Measurements from ENCODE around the gene LARGE1.

Gene LARGE1

DNA sequence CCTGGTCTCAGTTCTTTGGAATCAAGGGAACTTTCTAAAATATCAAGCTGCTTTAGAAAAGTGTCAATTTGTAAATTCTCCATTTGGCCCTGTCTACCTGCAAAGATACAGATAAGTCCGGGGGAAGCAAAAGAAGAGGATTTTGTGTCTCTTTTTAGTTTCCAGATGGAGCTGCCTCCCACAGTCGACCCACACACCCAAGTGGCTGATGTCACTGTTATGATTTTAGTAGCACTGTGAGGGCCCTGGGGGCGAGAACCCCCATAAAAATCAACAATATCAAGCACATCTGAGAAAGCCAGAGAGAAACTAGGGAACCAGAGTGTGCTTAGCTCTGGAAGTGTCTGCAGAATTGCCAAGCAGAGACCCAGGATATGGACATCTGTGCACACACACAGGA is 212.7 kb downstream of the LARGE1 start:
- in situ Hi-C loops (cut with MboI; ENCODE audit: low sequenced_read_pairs), result no loop called here
- H3K27me3 ChIP-seq (ENCODE audit: low read depth), result no peaks in the 10 kb centered on the region

DNA sequence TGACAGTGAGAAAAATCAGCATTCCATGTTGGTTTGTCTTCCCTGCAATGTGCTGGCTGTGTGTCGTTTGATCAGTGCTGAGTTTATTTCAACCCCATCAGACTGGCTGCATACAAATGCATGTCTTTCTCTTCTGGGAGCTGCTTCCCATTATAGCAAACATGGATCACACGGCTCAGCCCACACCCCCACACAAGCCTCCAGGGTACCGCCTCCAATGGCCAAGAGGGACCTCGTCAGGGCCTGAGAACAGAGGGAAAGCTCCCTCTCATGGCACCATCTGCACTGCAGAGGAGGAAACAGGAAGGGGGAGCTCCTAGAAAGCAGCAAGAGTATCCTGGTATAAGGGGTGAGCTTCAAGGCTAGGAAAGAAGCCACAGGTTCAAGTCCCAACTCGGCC is 214.2 kb downstream of the LARGE1 start:
- Histone ChIP-seq H3K9me3 (no peaks in the 10 kb centered on the region), H3K36me3 (replicated peaks) (no peaks in the 10 kb centered on the region), H3K27me3 (ENCODE audit: low read depth) (no peaks in the 10 kb centered on the region), H3K4me3 (no peak overlapping the region), H3K4me1 (peaks cover 10% of the 10 kb centered on the region)
- in situ Hi-C loops (cut with MboI; ENCODE audit: low sequenced_read_pairs), result no loop called here
- no peak for DNase-seq (ENCODE audit: low spot score in 2 of 2)

More for the DNA sequence above, 212.7 kb downstream of the LARGE1 start:
- Histone ChIP-seq H3K36me3 (replicated peaks) (no peaks in the 10 kb centered on the region), H3K4me3 (no peak overlapping the region), H3K4me1 (peaks cover 10% of the 10 kb centered on the region), H3K9me3 (no peaks in the 10 kb centered on the region)
- no peak for DNase-seq (ENCODE audit: low spot score in 2 of 2)

DNA sequence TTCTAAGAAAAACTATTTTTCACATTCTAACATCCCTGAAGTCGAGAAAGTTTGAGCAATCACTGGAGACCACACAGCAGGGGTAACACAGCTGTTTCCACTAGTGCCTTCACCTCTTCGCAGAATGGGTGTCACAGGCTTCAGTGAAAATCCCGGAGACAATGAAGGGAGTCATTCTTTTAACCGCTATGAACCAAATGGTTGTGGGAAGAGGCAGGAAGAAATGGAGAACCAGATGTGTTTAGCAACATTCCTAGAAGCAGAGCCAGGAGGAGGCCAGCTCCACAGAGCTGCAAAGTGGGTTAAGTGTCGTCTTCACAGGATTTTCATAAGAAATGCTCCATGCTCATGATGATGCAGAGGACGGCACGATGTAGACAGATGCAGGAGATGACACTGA is 221.1 kb downstream of the LARGE1 start:
- DNase-seq (ENCODE audit: low spot score in 2 of 2), result no peak
- Histone ChIP-seq H3K4me1 (peaks cover 7% of the 10 kb centered on the region), H3K4me3 (no peak overlapping the region), H3K36me3 (replicated peaks) (no peaks in the 10 kb centered on the region), H3K9me3 (no peaks in the 10 kb centered on the region), H3K27me3 (ENCODE audit: low read depth) (no peaks in the 10 kb centered on the region)
- in situ Hi-C loops (cut with MboI; ENCODE audit: low sequenced_read_pairs), result no loop called here

DNA sequence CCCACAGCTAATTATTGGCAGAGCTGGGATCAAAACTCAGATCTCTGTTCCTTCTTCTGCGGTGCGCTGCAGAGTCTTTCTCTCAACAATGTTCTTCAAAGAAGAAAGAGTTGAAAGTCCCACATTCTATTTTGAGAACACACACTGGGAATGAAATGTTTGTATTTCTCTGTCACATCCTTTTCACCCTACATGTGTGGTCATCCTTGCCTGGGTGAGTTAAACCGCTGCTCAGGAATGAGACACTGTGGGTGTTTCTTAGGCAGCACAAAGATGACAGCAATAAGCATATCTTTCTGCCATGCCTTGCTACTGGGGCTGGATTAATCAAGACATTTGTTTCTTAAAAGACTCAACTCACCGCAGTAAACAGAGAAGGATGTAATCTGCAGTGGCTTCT is 222.6 kb downstream of the LARGE1 start:
- Histone ChIP-seq H3K4me1 (peaks cover 7% of the 10 kb centered on the region), H3K9me3 (no peaks in the 10 kb centered on the region), H3K27me3 (ENCODE audit: low read depth) (no peaks in the 10 kb centered on the region), H3K4me3 (no peak overlapping the region), H3K36me3 (replicated peaks) (no peaks in the 10 kb centered on the region)
- DNase-seq (ENCODE audit: low spot score in 2 of 2), result no peak
- in situ Hi-C loops (cut with MboI; ENCODE audit: low sequenced_read_pairs), result no loop called here

DNA sequence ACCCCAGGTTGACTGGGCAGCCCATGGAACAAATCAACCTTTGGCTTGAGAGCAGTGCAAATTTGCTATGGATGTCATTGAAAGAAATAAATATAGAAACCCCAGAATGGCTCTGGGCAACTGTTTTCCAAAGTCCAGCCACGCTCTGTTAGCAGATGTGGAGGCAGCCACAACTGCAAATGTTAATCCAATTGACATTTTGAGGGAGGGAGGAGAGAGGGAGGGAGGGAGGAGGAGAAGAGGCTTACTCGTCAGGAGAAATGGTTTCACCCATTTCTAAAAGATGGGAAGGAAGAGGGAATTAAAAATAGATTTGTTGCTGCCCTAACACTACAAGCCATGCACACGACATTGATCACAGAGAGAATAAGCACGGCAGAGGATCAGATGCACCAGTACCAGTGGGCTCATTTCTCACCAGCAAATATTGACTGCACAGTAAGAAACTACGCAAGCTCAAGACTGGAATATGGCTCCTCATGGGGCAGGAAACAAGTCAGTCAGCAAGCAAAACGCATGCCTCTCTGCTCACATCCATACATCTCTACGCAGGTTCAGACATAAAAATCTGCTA is 229.1 kb downstream of the LARGE1 start:
- H3K36me3 ChIP-seq (replicated peaks), result no peaks in the 10 kb centered on the region
- DNase-seq (ENCODE audit: low spot score in 2 of 2), result no peak
- no peaks in the 10 kb centered on the region for H3K4me1 ChIP-seq
- no peaks in the 10 kb centered on the region for H3K27me3 ChIP-seq (ENCODE audit: low read depth)
- no peaks in the 10 kb centered on the region for H3K9me3 ChIP-seq
- H3K4me3 ChIP-seq, result no peak overlapping the region
- in situ Hi-C loops (cut with MboI; ENCODE audit: low sequenced_read_pairs), result no loop called here

DNA sequence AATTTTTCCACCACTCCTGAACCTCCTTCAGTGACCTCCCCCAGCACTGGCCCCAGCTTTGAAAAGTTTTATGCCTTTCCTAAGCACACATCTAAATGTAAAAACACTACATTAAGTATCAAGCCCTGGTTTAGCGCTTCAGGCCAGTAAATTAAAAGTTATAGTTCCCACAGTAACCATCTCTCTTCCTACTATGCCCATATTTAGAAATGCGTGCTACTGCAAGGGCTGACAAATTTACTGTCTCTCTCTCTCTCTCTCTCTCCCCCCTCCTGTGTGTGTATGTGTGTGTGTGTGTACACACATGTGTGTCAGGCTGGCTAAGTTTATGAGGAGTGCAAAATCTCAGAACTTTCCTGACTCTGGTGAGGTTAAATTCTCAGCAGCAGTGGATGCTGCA is 231.4 kb downstream of the LARGE1 start:
- in situ Hi-C loops (cut with MboI; ENCODE audit: low sequenced_read_pairs), result no loop called here
- Histone ChIP-seq H3K4me1 (no peaks in the 10 kb centered on the region), H3K9me3 (no peaks in the 10 kb centered on the region), H3K4me3 (no peak overlapping the region), H3K36me3 (replicated peaks) (no peaks in the 10 kb centered on the region), H3K27me3 (ENCODE audit: low read depth) (no peaks in the 10 kb centered on the region)
- DNase-seq (ENCODE audit: low spot score in 2 of 2), result no peak

DNA sequence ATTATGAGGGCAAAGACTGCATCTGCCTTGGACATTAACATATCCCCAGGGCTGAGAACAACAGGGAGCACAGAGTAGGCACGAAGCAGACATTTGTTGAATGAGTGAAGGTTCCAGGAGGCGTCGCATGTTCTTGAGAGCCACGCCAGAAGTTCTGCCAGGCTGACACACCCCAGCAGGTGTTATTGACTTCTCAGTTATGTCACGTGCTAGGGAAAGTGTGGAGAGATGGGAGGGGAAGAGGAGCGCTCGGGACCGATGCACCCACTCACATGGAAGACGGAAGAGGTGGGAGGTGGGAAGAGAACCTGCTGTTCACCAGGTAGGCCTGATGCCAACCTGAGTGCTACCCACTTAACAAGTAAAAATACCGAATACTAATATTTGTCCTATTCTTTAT is 232.8 kb downstream of the LARGE1 start:
- in situ Hi-C loops (cut with MboI; ENCODE audit: low sequenced_read_pairs), result no loop called here
- no peaks in the 10 kb centered on the region for H3K9me3 ChIP-seq
- no peaks in the 10 kb centered on the region for H3K4me1 ChIP-seq
- no peaks in the 10 kb centered on the region for H3K27me3 ChIP-seq (ENCODE audit: low read depth)
- H3K36me3 ChIP-seq (replicated peaks), result no peaks in the 10 kb centered on the region
- no peak overlapping the region for H3K4me3 ChIP-seq
- DNase-seq (ENCODE audit: low spot score in 2 of 2), result no peak

DNA sequence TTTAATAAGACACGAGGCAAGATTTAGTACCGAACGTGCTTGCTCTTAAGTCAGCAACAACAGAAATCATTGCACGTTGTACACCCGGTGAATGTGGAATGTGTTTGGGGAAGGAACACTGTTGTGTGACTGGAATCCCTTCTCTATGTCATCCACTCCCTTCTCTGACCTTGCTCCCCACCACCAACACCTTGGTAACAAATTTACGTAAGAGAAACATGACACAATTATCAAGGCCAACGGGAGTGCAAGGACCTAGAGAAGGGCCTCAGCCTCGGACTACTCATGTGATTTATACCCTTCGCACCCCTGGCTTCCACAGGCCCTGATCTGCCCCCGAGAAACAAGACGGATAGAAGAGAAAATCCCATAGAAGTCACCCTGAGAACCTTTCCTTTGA is 236.2 kb downstream of the LARGE1 start:
- Histone ChIP-seq H3K4me1 (no peaks in the 10 kb centered on the region), H3K36me3 (replicated peaks) (no peaks in the 10 kb centered on the region), H3K9me3 (no peaks in the 10 kb centered on the region), H3K4me3 (no peak overlapping the region), H3K27me3 (ENCODE audit: low read depth) (no peaks in the 10 kb centered on the region)
- in situ Hi-C loops (cut with MboI; ENCODE audit: low sequenced_read_pairs), result no loop called here
- no peak for DNase-seq (ENCODE audit: low spot score in 2 of 2)

DNA sequence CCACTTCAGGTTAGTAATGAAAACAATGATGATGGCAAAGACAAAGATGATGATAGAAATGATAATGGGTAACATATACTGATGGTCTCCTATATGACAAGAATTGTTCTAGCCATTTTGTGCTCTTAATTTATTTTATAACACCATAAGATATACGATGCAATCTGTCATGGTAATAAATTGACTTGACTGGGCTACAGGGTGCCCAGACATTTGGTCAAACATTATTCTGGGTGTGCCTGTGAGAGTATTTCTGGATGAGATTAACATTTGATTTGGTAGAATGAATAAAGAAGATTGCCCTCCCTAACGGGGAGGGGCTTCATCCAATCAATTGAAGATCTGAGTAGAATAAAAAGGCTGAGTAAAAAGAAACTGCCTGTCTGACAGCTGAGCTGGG is 237.3 kb downstream of the LARGE1 start:
- H3K36me3 ChIP-seq (replicated peaks), result no peaks in the 10 kb centered on the region
- DNase-seq (ENCODE audit: low spot score in 2 of 2), result no peak
- H3K9me3 ChIP-seq, result no peaks in the 10 kb centered on the region
- in situ Hi-C loops (cut with MboI; ENCODE audit: low sequenced_read_pairs), result no loop called here
- H3K4me1 ChIP-seq, result no peaks in the 10 kb centered on the region
- H3K27me3 ChIP-seq (ENCODE audit: low read depth), result no peaks in the 10 kb centered on the region
- no peak overlapping the region for H3K4me3 ChIP-seq

DNA sequence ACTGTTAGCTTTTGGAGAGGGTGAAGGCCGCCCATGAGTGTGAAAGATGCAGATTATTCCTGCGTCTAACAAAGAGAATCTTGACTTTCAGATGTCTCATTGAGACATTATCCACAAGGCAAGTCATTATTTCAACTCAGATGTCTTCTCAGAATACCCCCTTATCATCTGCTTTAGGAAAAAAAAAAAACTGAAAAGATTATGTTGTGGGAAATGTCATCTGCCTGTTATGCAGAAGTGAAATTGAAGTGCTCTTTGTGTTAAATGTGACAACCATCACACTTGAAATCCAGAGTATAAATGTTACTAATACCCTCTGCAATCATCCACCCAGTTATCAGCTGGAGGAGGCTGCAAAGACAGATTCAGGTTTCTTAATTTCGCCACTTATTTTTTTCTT is 239.6 kb downstream of the LARGE1 start:
- H3K27me3 ChIP-seq (ENCODE audit: low read depth), result no peaks in the 10 kb centered on the region
- H3K4me1 ChIP-seq, result no peaks in the 10 kb centered on the region
- DNase-seq (ENCODE audit: low spot score in 2 of 2), result no peak
- no peak overlapping the region for H3K4me3 ChIP-seq
- in situ Hi-C loops (cut with MboI; ENCODE audit: low sequenced_read_pairs), result no loop called here
- H3K9me3 ChIP-seq, result no peaks in the 10 kb centered on the region
- no peaks in the 10 kb centered on the region for H3K36me3 ChIP-seq (replicated peaks)

DNA sequence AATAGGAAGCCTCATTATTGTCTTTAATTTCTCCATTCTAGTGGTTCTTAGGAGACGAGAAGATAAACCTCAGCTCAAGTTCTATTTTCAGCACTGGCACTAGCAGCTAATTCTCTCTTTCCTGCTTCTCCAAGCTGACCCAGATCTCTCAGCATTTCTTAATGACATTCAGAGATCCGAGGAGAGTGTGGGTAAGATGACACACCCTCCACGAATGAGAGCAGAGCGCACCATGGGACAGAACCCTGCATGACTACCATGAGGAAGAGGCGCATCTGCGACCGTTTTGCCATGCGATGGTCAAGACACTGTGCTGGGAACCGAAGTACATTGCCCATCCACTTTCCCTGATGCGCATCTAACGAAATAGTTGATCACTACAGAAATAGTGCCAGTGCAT is 241.8 kb downstream of the LARGE1 start:
- Histone ChIP-seq H3K4me3 (no peak overlapping the region), H3K36me3 (replicated peaks) (no peaks in the 10 kb centered on the region), H3K4me1 (no peaks in the 10 kb centered on the region), H3K27me3 (ENCODE audit: low read depth) (no peaks in the 10 kb centered on the region), H3K9me3 (no peaks in the 10 kb centered on the region)
- DNase-seq (ENCODE audit: low spot score in 2 of 2), result no peak
- in situ Hi-C loops (cut with MboI; ENCODE audit: low sequenced_read_pairs), result no loop called here

DNA sequence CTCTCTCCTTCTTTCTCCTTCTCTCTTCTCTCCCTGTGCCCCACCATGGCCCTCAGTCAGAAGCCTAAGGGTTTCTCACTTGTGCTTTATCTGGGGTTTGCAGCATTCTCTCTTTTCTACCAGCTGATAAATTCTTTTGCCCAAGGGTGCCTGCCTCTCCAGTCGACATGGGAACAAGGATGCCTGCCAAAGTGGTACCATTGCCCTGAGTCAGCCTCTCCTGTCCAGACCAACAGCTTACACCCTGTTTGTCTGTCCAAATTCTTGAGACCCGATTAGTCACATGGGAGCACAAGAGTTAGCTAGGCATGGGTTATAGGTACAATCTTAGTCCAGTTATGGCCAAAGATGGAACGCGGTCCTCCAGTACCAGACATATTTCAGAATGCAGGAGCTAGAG is 242.7 kb downstream of the LARGE1 start:
- H3K27me3 ChIP-seq (ENCODE audit: low read depth), result no peaks in the 10 kb centered on the region
- H3K4me1 ChIP-seq, result no peaks in the 10 kb centered on the region
- H3K36me3 ChIP-seq (replicated peaks), result no peaks in the 10 kb centered on the region
- H3K9me3 ChIP-seq, result no peaks in the 10 kb centered on the region
- DNase-seq (ENCODE audit: low spot score in 2 of 2), result no peak
- H3K4me3 ChIP-seq, result no peak overlapping the region
- in situ Hi-C loops (cut with MboI; ENCODE audit: low sequenced_read_pairs), result no loop called here

DNA sequence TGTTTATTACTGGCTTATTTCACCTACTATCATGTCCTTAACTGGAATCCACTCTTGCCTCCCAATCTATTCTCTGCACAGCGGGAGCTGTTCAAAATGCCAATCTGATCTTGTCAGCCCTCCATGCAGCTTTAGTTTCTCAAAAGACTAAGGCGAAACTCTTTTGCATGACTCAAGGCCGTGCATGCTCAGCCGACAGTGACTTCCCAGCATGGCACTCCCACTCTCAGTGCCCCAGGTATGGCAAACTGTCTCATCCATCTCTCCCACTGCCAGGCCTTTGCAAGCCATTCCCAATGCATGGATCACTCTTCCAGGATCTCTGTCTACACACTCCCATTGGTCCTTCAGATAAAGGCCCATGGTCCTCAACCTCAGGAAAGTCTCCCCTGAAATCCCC is 245.9 kb downstream of the LARGE1 start:
- H3K27me3 ChIP-seq (ENCODE audit: low read depth), result no peaks in the 10 kb centered on the region
- H3K9me3 ChIP-seq, result no peaks in the 10 kb centered on the region
- H3K36me3 ChIP-seq (replicated peaks), result no peaks in the 10 kb centered on the region
- no peaks in the 10 kb centered on the region for H3K4me1 ChIP-seq
- no peak for DNase-seq (ENCODE audit: low spot score in 2 of 2)
- in situ Hi-C loops (cut with MboI; ENCODE audit: low sequenced_read_pairs), result no loop called here
- no peak overlapping the region for H3K4me3 ChIP-seq

DNA sequence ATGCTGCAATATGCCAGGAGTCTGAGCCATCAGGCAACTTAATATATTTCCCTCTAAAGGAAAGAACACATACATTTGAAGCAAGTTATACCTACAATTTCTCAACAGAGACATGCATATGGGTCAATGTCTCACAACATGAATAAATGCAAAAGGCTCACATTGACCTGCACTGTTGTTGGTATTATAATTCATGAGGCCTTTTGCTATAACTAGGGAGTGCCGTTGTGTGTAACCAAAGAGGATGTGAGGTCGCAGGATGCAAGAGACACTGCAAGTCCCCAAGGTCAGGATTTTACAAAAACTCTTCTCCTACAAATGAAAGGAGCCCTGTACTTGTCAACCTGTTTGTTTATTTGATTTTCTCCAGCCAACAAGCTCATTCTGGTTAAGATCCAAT is 250.5 kb downstream of the LARGE1 start:
- H3K4me1 ChIP-seq, result peaks cover 7% of the 10 kb centered on the region
- H3K4me3 ChIP-seq, result no peak overlapping the region
- in situ Hi-C loops (cut with MboI; ENCODE audit: low sequenced_read_pairs), result no loop called here
- no peaks in the 10 kb centered on the region for H3K27me3 ChIP-seq (ENCODE audit: low read depth)
- H3K36me3 ChIP-seq (replicated peaks), result no peaks in the 10 kb centered on the region
- no peaks in the 10 kb centered on the region for H3K9me3 ChIP-seq
- DNase-seq (ENCODE audit: low spot score in 2 of 2), result no peak

DNA sequence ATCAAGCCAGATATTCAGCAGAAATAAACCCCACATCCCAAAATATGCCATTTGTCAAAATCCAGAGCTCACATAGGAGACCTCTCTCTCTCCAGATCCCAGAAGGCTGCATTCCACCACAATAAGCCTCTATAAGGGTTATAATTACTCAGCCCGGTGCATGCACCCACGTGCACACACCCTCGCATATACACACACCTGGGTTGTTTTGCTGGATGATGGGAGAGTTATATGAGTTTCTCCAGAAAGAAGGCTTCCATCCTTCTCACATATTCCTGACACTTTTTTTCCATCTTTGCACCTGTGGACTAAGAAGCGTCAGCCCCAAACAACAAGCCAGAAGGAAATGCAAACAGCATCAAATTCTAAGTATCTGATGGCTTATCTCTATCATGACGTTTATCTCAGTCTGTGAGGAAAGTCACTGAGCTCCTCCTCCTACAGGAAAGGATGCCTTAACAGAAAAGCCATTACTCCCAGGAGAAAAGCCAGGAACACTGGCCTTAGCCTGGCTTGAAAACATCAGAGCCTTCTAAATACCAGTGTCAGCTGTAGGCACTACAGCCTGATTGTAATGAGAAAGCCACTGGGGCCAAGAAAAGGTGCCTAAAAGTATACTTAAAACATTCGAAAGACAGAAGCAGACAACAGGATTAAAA is 253.2 kb downstream of the LARGE1 start:
- DNase-seq (ENCODE audit: low spot score in 2 of 2), result no peak
- Histone ChIP-seq H3K27me3 (ENCODE audit: low read depth) (no peaks in the 10 kb centered on the region), H3K4me3 (no peak overlapping the region), H3K9me3 (no peaks in the 10 kb centered on the region), H3K4me1 (peaks cover 7% of the 10 kb centered on the region), H3K36me3 (replicated peaks) (no peaks in the 10 kb centered on the region)
- in situ Hi-C loops (cut with MboI; ENCODE audit: low sequenced_read_pairs), result no loop called here
